Hepatocyte (in vitro differentiated cells): Measurements from ENCODE around the gene PRTG.

Experiments
- EZH2 ChIP-seq: fragments of 200-600 bp; sonication (generic); IDR thresholded peaks from 2 replicates; pipeline ENCODE4 v1.6.1; 2016; ENCODE audit warnings: antibody characterized with exemption, mild to moderate bottlenecking, borderline replicate concordance
- TF ChIP-seq, protein P1 (sequence below): fragments of 200-600 bp; sonication (generic); IDR thresholded peaks from 2 replicates; pipeline ENCODE4 v1.5.1; 2016; ENCODE audit warnings: antibody characterized with exemption, mild to moderate bottlenecking; ENCODE audit not compliant: poor library complexity

DNA sequence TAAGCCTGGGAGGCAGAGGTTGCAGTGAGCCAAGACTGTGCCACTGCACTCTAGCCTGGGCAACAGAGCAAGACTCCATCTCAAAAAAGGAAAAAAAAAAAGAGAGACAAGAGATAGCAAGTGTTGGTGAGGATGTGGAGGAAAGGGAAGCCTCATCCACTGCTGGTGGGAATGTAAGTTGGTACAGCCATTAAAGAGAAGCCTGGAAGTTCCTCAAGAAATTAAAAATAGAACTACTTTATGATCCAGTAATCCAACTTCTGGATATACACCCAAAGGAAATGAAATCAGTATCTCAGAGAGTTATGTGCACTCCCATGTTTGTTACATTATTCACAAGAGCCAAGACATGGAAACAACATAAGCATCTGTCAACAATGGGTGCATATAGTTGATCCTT, 169.7 kb downstream of the PRTG start:
- TF ChIP-seq, protein P1, sequence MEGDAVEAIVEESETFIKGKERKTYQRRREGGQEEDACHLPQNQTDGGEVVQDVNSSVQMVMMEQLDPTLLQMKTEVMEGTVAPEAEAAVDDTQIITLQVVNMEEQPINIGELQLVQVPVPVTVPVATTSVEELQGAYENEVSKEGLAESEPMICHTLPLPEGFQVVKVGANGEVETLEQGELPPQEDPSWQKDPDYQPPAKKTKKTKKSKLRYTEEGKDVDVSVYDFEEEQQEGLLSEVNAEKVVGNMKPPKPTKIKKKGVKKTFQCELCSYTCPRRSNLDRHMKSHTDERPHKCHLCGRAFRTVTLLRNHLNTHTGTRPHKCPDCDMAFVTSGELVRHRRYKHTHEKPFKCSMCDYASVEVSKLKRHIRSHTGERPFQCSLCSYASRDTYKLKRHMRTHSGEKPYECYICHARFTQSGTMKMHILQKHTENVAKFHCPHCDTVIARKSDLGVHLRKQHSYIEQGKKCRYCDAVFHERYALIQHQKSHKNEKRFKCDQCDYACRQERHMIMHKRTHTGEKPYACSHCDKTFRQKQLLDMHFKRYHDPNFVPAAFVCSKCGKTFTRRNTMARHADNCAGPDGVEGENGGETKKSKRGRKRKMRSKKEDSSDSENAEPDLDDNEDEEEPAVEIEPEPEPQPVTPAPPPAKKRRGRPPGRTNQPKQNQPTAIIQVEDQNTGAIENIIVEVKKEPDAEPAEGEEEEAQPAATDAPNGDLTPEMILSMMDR: no peak
- TF ChIP-seq EZH2: no peak
